ENCODE results near the gene ST13. TPM values are rescaled to one million over a fixed set of nuclear protein-coding genes. Genes with fewer than 3 reads are reported as not detected.
"Not testable (repeated sequence)": the region's sequence is repeated elsewhere in the genome, so short reads cannot be mapped to it uniquely, and the experiment has no call there.

Gene ST13
- total RNA-seq, 4 donors from 2014 or later = 161 to 206 (median 202) TPM

DNA sequence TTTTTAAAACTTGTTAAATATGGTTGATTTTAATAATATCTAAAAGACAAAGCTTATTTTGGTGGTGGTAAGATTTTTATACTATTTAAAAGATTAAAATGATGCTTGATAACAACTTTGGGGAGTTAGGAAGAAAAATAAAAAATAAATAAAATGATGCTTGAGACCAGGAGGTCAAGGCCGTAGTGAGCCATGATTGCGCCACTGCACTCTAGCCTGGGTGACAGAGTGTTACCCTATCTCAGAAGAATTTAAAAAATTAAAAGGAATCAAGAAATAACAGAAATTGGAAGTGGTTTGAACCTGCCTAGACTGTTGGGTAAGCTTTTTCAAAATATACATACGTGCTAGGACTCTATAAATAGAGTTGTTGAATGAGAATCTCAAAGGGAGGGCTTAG lies 17.6 kb upstream of the ST13 start:
- H3K27me3 ChIP-seq = no peaks in the 10 kb centered on the region
- H3K4me1 ChIP-seq = peaks cover 4 to 13% of the 10 kb centered on the region in 2 donors
- WGBS, 2 donors = 98 to 99% methylated on average over 3 of the region's 3 CpGs
- no peak for DNase-seq
- intact Hi-C loops (cut with DNase I) = no loop called here
- no peaks in the 10 kb centered on the region for H3K9me3 ChIP-seq
- no peak overlapping the region for H3K27ac ChIP-seq
- no peaks in the 10 kb centered on the region for H3K36me3 ChIP-seq
- no peak for TF ChIP-seq POLR2A (IDR thresholded peaks at IDR 0.05)
- TF ChIP-seq, protein P1, sequence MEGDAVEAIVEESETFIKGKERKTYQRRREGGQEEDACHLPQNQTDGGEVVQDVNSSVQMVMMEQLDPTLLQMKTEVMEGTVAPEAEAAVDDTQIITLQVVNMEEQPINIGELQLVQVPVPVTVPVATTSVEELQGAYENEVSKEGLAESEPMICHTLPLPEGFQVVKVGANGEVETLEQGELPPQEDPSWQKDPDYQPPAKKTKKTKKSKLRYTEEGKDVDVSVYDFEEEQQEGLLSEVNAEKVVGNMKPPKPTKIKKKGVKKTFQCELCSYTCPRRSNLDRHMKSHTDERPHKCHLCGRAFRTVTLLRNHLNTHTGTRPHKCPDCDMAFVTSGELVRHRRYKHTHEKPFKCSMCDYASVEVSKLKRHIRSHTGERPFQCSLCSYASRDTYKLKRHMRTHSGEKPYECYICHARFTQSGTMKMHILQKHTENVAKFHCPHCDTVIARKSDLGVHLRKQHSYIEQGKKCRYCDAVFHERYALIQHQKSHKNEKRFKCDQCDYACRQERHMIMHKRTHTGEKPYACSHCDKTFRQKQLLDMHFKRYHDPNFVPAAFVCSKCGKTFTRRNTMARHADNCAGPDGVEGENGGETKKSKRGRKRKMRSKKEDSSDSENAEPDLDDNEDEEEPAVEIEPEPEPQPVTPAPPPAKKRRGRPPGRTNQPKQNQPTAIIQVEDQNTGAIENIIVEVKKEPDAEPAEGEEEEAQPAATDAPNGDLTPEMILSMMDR (IDR thresholded peaks at IDR 0.05) = no peak
- no peak overlapping the region for H3K4me3 ChIP-seq (replicated peaks in 1 of 3)

GRCh38 chr22:40868379-40868778 lies 11.9 kb upstream of the ST13 start:
- H3K36me3 ChIP-seq; H3K4me3 ChIP-seq (replicated peaks in 1 of 3); H3K27me3 ChIP-seq; H3K9me3 ChIP-seq; intact Hi-C loops (cut with DNase I); H3K4me1 ChIP-seq; DNase-seq: not testable (repeated sequence)
- WGBS, 2 donors = 94 to 96% methylated on average over 6 of the region's 6 CpGs
- H3K27ac ChIP-seq = peak overlapping the region in 1 of 3 donors; percentile 80

- H3K36me3 ChIP-seq = no peaks in the 10 kb centered on the region
- no peak overlapping the region for H3K27ac ChIP-seq
- intact Hi-C loops (cut with DNase I) = no loop called here
- WGBS, 2 donors = 94 to 95% methylated on average over 2 of the region's 2 CpGs
- H3K4me1 ChIP-seq = peaks cover 4 to 7% of the 10 kb centered on the region in 2 donors
- H3K4me3 ChIP-seq (replicated peaks in 1 of 3) = no peak overlapping the region
- no peak for DNase-seq
- no peaks in the 10 kb centered on the region for H3K27me3 ChIP-seq
- TF ChIP-seq, protein P1 (IDR thresholded peaks at IDR 0.05) = no peak
- no peak for TF ChIP-seq POLR2A (IDR thresholded peaks at IDR 0.05)
- H3K9me3 ChIP-seq = no peaks in the 10 kb centered on the region
Measured at GRCh38 chr22:40867109-40867508, 10.7 kb upstream of the ST13 start.

- no peak overlapping the region for H3K4me3 ChIP-seq (replicated peaks in 1 of 3)
- WGBS, 2 donors = 90 to 97% methylated on average over 2 of the region's 2 CpGs
- intact Hi-C loops (cut with DNase I) = no loop called here
- no peaks in the 10 kb centered on the region for H3K9me3 ChIP-seq
- H3K27ac ChIP-seq = no peak overlapping the region
- H3K4me1 ChIP-seq = peaks cover 6 to 8% of the 10 kb centered on the region in 2 donors
- TF ChIP-seq, protein P1 (IDR thresholded peaks at IDR 0.05) = no peak
- TF ChIP-seq POLR2A (IDR thresholded peaks at IDR 0.05) = no peak
- no peak for DNase-seq
- peaks cover 0 to 2% of the 10 kb centered on the region in 2 donors for H3K36me3 ChIP-seq
- no peaks in the 10 kb centered on the region for H3K27me3 ChIP-seq
Measured at GRCh38 chr22:40862537-40862936, 6.1 kb upstream of the ST13 start.

- WGBS, 2 donors = 91 to 92% methylated on average over 3 of the region's 3 CpGs
- no peak within 1 kb of the TSS for H3K27ac ChIP-seq
- no peaks in the 10 kb centered on the region for H3K9me3 ChIP-seq
- no peaks in the 10 kb centered on the region for H3K27me3 ChIP-seq
- intact Hi-C loops (cut with DNase I) = no loop called here
- H3K4me3 ChIP-seq (replicated peaks in 1 of 3) = no peak within 1 kb of the TSS
- no peak for TF ChIP-seq POLR2A (IDR thresholded peaks at IDR 0.05)
- H3K4me1 ChIP-seq = peaks cover 6 to 10% of the 10 kb centered on the region in 2 donors
- peaks cover 0 to 2% of the 10 kb centered on the region in 2 donors for H3K36me3 ChIP-seq
- DNase-seq = no peak
Measured at GRCh38 chr22:40862013-40862412, 5.6 kb upstream of the ST13 start, which contains the start of gene DNAJB7. Gene DNAJB7, minus strand, starts transcription at chr22:40862113. Its CDS starts 119 bp downstream, at chr22:40861994.

- no peak for TF ChIP-seq POLR2A (IDR thresholded peaks at IDR 0.05)
- Histone ChIP-seq H3K27me3 (no peaks in the 10 kb centered on the region), H3K4me3 (replicated peaks in 1 of 3) (peak overlapping the region; percentile 3 to 77 (median 39)), H3K9me3 (no peaks in the 10 kb centered on the region), H3K36me3 (peaks cover 0 to 2% of the 10 kb centered on the region in 2 donors), H3K4me1 (peaks cover 37% of the 10 kb centered on the region in 2 donors), H3K27ac (peak overlapping the region; percentile 99 to 100 (median 99))
- intact Hi-C loops (cut with DNase I) = no loop called here
- DNase-seq = no peak
- 5% methylated on average over 13 to 15 of the region's 18 CpGs for WGBS, 2 donors
Measured at GRCh38 chr22:40857309-40857855, 943 bp upstream of the ST13 start.

Data from thyroid gland (tissue), 4 donors.